GM10248 (cell line): Measurements from ENCODE around the gene WDR75.

Experiments
- CTCF ChIA-PET: fragments of 300-600 bp; sonication (Branson Sonifier 250); formaldehyde crosslinking; extraction: SDS; loops from one replicate; lab custom pipeline; 2021; ENCODE audit warnings: antibody characterized with exemption; lab: Yijun Ruan, JAX
- POLR2A ChIA-PET: fragments of 350-650 bp; sonication (Branson Sonifier 250); formaldehyde crosslinking; extraction: SDS; loops from one replicate; lab custom pipeline; 2020; ENCODE audit warnings: antibody characterized with exemption; lab: Yijun Ruan, JAX
- DNase-seq: peaks from one replicate; pipeline ENCODE4 v3.0.0; 2012; ENCODE audit errors: extremely low spot score
- CTCF ChIP-seq: IDR thresholded peaks from 2 replicates; pipeline ENCODE4 v1.5.1; 2012; ENCODE audit warnings: mild to moderate bottlenecking, low read depth; ENCODE audit errors: extremely low read depth, missing control alignments, control extremely low read depth

Gene WDR75

DNA sequence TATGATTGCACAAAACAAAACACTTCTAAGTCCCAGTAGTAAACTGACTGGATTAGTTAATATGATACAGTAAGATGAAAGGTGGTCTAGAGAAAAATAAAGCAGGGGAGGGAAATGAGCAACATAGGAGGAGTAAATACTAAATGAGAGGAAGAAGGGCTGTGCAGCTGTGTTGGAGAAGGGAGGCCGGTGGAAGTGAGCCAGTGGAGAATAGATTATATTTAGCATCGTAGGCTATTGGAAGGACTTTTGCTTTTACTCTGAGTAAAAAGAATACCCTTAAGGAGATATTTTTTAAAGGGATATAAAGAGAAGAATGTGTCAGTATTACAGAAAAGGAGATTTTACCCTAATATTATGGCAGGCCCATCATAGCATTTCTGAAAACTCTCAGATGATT is 12.7 kb downstream of the WDR75 start:
- POLR2A ChIA-PET: no interaction called here
- CTCF ChIA-PET: interaction anchor here (1.1 to 2.3 kb wide), 2 partner anchors 8 to 9 kb away, joined by 3 to 8 read pairs; no protein-coding TSS in a partner anchor
- DNase-seq: no peak
- no peak for TF ChIP-seq CTCF

DNA sequence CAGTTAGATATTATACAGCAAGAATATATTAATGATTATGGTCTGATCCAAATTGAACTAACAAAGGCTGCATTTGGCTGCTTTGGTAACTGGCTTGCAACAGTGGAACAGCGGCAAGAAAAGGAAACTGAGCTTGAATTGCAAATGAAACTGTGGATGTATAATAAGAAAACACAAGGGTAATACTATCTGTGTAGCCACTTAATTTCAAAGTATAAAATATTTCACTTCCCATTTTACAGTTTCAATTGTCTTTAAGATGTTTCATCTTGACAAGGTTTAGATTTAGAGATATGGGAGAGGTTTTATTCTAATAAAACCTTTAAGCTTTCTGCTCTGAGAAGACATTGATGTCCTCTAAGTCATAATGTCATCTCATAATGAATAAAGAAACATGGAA is 23.8 kb downstream of the WDR75 start:
- no peak for DNase-seq
- POLR2A ChIA-PET: no interaction called here
- TF ChIP-seq CTCF: no peak
- CTCF ChIA-PET: interaction anchor here (1.4 to 2.0 kb wide), 2 partner anchors 8 to 12 kb away, joined by 4 to 6 read pairs; no protein-coding TSS in a partner anchor

DNA sequence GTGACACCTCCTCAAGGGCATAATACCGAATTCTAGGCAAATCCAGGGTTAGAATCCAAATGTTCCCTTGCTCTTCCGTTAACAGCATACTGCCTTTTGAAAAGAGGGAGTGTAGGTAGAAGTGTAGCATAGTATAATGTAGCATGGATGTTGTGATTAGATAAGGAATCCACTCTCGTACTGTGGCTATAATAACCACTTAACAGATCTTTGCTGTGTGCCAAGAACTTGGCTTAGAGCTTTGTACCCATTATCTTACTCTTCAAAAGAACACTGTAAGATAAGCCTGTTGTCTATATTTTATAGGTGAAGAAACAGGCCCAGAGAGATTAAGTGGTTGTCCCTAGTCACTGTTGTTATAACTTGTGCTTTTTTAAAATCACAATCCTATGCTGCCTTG is 24.2 kb downstream of the WDR75 start:
- ChIA-PET CTCF (interaction anchor here (0.8 to 2.0 kb wide), 4 partner anchors 8 to 21 kb away, joined by 3 to 6 read pairs (median 4); no protein-coding TSS in a partner anchor), POLR2A (no interaction called here)
- no peak for DNase-seq
- TF ChIP-seq CTCF: no peak

- CTCF ChIA-PET: interaction anchor here (0.8 to 1.4 kb wide), 3 partner anchors 9 to 22 kb away, joined by 3 to 4 read pairs (median 4); no protein-coding TSS in a partner anchor
- no peak for TF ChIP-seq CTCF
- POLR2A ChIA-PET: no interaction called here
- DNase-seq: no peak
Observed at GRCh38 chr2:189466046-189466445, 24.8 kb downstream of the WDR75 start.

- no peak for DNase-seq
- CTCF ChIA-PET: interaction anchor here (0.8 to 1.4 kb wide), 2 partner anchors 11 to 22 kb away, joined by 3 to 4 read pairs; no protein-coding TSS in a partner anchor
- TF ChIP-seq CTCF: peak; percentile 9
- POLR2A ChIA-PET: no interaction called here
Observed at GRCh38 chr2:189466656-189467055, 25.4 kb downstream of the WDR75 start.

DNA sequence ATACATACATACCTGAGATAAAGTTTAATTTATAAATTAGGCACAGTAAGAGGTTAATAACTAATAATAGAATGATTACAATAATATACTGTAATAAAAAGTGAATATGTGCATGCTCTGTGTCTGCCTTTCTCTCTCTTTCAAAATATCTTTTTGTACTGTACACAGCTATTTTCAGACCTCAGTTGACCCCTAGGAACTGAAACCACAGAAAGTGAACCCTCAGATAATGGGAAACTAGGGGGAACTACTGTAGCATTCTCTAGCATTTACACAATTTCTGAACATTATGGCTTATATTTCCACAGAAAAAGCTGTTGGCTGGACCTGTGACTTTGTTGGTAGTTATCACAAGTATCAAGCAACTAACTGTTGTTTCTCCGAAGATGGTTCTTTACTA is 25.9 kb downstream of the WDR75 start:
- POLR2A ChIA-PET: no interaction called here
- no peak for DNase-seq
- CTCF ChIA-PET: interaction anchor here (0.7 to 1.8 kb wide), 5 partner anchors 9 to 103 kb away, joined by 3 to 5 read pairs (median 3); no protein-coding TSS in a partner anchor
- TF ChIP-seq CTCF: no peak
